NCI-H446 (cell line): ENCODE results near the gene MRPL19.

Experiments used
- DNase-seq, 2 experiments: peaks; one replicate each; lab custom pipeline; 2025; lab: John Stamatoyannopoulos, UW

Gene MRPL19

GRCh38 chr2:75736276-75736675 lies 89.7 kb downstream of the MRPL19 start:
- no peak for DNase-seq

GRCh38 chr2:75737961-75738360 lies 91.4 kb downstream of the MRPL19 start:
- DNase-seq = no peak
